Left cardiac atrium (tissue), 4 donors: ENCODE measurements around the gene POPDC3. TPM values are rescaled to one million over a fixed set of nuclear protein-coding genes. Genes with fewer than 3 reads are reported as not detected.
A peak's percentile ranks its signal among the peaks of the same experiment; 100 is the strongest.
"Not testable (repeated sequence)": the region's sequence is repeated elsewhere in the genome, so short reads cannot be mapped to it uniquely, and the experiment has no call there.

Experiments used
- ATAC-seq, 2 donors: fragments of 200-7000 bp; cut with Tn5 transposase; one replicate each; pipeline ENCODE4 v1.9.1; 2020; ENCODE audit warnings: mild to moderate bottlenecking in 2 of 2, moderate library complexity in 2 of 2
- DNase-seq: peaks from one replicate; pipeline ENCODE4 v3.0.0-alpha.2; 2020
- intact Hi-C, 2 donors: fragments of 100-400 bp; cut with DNase I; formaldehyde crosslinking; loops; one replicate each; pipeline versions ENCODE4 v1.14.1 to v1.15.1; 2022 to 2023
- long read RNA-seq: library from polyadenylated mRNA; unstranded; transcript quantifications from one replicate; pipeline ENCODE4 v2.0.0, GENCODE V29; 2021
- total RNA-seq, 2 donors: library from RNA; stranded (reverse); fragmentation: NEBNext Ultra II Directional; extraction: Animal tissue kit (Norgen Biotek cat#: 25700); gene quantifications; one replicate each; pipeline ENCODE4 v1.2.1, GENCODE V29; 2021
- donor health status: DM: no; HTN: yes; CAD: no.
- donor health status: DM: no; HTN: yes; CAD: no; lungs with severe emphysema.
- donor health status: DM: yes; HTN: yes; CAD: no.
- donor health status: Dilated cardiomyopathy.

Gene POPDC3, protein sequence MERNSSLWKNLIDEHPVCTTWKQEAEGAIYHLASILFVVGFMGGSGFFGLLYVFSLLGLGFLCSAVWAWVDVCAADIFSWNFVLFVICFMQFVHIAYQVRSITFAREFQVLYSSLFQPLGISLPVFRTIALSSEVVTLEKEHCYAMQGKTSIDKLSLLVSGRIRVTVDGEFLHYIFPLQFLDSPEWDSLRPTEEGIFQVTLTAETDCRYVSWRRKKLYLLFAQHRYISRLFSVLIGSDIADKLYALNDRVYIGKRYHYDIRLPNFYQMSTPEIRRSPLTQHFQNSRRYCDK
- 10 to 100 TPM; 34.5 to 35.5 TPM for total RNA-seq
- long read RNA-seq, transcript POPDC3-203 (4 exons, 1,029 nt) = minor isoform, 6 of 36 reads
- long read RNA-seq, transcript POPDC3-201 (4 exons, 1,345 nt) = major isoform, 28 of 36 reads
- long read RNA-seq, partial matches to known transcripts = 0 of 36 reads
- long read RNA-seq, other reads (novel, unspliced or antisense) = 2 of 36 reads

DNA sequence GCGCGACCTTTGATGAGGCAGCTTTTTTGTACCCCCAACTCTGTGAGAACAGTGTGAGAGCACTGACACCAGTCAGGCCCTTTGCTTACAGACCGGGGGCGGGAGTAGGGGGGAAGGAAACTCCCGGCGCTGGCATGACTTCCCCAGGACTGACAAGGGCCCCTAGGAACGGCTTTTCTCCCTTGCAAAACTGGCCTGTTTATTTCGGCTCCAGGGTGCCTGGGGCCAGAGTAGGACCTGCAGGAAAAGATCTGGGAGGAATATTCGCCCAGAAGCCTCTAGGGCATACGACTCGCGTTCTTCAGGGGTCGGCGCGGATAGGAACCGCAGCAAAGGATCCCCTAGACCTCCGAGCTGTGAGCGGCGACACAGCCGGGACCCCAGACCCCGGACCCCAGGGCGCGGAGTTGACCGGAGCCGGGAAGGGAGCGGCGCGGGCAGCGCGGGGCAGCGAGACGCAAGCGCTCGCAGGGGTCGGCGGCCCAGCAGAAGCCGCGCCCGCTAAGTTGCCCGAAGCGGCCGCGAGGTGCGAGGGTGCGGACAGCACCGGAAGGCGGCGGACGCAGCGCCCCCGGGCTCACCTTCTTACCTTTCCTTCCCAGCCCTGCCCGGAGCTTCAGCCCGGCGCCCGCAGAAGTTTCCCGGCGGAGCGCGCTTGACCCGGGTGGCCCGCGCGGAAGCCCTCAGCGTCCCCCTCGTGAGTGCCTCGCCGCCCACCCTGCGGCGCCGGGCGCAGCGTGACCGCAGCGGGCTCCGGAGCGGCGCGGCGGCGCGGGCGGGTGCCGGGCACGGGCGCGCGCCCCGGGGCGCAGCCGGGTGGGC lies at the start of gene POPDC3:
POPDC3 (minus strand) TSS at position 771 of the 822 bp plus-strand sequence. CDS start 18,105 bp downstream, outside the sequence.
- intact Hi-C loops = loop anchor here in 1 of 2 donors (5.0 kb wide), 1 partner anchor 78 kb away; no protein-coding TSS in a partner anchor
- ATAC-seq (peak; percentile 77 to 90), DNase-seq (peak; percentile 20)

DNA sequence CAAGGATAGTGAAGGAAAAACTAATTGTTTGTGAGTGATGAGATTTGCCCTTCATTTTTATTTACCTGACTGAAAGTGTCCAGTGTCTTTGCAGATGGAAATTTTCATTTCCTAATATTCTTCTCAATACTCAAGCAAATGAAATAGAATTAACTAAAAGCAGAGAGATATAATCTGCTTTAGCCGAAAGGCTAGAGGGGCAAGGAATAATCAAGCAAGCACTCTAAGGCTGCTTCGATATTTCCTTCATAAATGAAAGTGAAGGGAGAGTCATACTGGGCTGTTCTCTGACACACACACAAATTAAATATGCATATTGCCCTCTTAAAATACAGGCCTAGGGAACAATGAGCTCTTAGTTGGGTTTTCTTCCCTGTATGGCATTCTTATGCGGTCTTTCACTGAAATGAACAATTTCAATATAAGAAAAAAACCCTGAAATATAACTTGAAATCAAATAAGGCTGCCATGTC lies 47.5 kb upstream of the POPDC3 start:
- no peak for DNase-seq
- ATAC-seq = no peak
- intact Hi-C loops = no loop called here

DNA sequence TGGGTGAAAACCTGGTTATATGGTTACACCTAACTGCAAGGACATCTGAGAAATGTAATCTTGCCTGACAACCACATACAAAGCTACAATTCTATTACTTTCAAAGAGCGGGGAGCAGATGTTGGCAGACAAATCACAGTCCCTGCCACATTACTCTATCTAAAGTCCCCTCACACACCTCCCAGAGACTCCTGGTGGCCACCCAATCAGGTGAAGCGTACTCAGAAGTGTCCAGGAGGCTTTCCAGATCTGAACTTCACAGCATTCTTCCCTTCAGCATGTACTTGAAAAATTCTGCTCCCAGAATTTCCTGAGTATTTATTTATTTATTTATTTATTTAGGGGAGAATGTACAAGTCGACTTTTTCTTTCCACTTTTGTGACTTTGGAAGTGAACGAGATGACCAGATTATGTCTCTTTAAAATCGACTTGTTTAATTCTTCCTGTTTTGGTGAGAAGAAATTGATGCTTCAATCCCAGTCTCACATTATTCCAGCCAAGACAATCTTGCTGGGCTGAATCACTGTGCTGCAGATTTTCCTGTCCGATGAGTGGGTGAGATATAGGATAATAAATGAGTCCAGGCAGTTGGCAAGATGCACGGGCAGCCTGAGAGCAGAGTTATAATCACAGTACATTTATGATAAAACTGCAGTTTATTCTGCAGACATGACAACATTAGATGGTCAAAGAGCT lies 46.9 kb upstream of the POPDC3 start:
- intact Hi-C loops = no loop called here
- ATAC-seq = peak; percentile 58 to 85
- DNase-seq = no peak

DNA sequence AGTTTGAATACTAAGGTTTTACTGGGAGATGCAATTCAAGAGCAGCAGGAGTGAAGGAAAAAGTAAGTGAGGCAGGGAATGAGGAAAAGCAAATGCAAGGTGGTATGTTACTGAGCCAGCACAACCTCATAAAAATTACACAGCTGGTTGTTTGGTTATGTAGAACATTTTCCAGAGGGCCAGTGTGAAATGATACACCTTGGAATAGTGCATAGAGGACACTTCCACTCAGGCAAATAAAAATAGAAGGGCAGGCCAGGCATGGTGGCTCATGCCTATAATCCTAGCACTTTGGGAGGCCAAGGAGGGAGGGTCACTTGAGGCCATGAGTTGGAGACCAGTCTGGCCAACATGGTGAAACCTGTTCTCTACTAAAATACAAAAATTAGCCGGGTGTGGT lies 43.4 kb upstream of the POPDC3 start:
- intact Hi-C loops = no loop called here
- no peak for DNase-seq
- ATAC-seq = no peak

DNA sequence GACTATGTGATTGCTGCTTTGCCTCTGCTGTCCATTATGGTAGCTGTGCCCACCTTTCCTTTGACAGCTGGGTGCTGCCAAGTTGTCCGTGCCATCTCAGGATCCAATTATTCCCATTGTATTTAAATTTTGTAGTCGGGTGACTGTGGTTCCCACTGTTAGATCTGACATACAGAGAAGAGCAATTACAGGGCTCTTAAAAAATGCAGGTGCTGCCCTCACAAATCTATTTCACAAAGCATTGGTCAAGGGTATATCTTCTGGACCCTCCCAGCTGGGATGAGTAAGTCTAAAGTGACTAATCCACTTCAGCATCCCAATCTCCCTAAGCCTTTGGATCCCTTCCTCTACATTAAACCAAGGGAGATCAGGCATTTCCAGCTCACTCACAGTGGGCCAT lies 41.4 kb upstream of the POPDC3 start:
- intact Hi-C loops = not testable (repeated sequence)

DNA sequence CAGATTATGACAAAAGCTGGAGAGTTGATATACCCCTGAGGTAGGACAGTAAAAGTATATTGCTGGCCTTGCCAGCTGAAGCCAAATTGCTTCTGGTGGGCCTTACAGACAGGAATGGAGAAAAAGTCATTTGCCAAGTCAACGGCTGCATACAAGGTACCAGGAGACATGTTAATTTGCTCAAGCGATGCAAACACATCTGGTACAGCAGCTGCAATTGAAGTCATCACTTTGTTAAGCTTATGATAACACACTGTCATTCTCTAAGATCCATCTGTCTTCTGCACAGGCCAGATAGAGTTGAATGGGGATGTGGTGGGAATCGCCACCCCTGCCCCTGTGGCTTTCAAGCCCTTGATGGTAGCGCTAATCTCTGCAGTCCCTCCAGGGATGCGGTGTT lies 40.4 kb upstream of the POPDC3 start:
- no peak for ATAC-seq
- no peak for DNase-seq
- intact Hi-C loops = no loop called here

More for the DNA sequence above, 41.4 kb upstream of the POPDC3 start:
- ATAC-seq, DNase-seq: not testable (repeated sequence)

DNA sequence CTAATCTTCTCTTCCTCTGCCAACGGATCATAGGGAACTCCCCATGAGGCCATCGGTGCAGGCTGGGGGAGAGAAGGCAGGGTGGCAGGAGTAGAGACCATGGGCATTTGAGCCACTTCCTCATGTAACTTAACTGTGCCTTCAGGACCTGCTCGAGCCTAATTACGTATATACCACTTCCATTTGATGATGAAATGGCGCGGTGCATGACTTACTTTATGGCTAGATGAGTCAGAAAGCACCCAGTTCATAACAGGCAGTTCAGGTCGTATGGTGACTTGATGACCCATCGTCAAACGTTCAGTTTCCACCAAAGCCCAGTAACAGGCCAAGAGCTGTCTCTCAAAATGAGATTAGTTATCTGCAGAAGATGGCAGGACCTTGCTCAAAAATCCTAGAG lies 39.4 kb upstream of the POPDC3 start:
- intact Hi-C loops = not testable (repeated sequence)

DNA sequence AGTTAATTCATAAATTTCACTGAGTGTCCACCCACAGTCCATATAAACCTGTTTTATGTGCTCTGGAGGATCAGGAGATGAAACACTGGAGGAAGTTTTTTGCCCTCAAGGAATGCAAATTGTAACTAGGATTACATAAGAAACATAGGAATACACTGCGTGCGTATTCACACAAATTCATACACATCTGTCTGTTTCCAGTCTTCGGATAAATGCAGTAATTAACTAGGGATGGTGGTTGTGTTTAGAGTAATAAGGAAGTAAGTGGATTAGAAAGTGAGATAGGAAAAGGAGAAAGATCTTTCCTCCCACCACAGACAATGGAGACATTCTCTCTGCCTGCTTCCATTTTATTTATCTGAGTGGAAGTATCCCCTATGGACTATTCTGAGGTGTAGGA lies 35.7 kb upstream of the POPDC3 start:
- DNase-seq = no peak
- intact Hi-C loops = no loop called here
- no peak for ATAC-seq

More for the DNA sequence above, 39.4 kb upstream of the POPDC3 start:
- ATAC-seq, DNase-seq: not testable (repeated sequence)

DNA sequence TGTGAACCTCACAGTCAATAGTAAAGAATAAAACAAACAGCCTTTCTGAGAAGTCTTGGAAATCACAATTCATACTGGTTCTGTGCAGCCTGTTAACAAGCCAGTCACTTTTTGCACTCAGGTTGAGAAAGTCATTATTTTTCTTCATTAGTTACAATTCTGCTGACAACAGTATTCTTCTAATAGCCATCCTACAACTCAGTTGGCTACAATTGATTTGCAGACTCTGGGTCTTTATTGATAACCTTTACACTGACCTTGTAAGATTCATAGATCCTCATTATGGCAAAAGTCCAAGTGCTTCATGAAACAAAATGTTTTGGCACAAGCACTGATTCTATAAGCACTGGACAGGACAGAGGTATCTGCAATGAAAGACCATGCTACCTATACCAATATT lies 34.9 kb upstream of the POPDC3 start:
- intact Hi-C loops = no loop called here
- ATAC-seq = no peak
- DNase-seq = no peak

DNA sequence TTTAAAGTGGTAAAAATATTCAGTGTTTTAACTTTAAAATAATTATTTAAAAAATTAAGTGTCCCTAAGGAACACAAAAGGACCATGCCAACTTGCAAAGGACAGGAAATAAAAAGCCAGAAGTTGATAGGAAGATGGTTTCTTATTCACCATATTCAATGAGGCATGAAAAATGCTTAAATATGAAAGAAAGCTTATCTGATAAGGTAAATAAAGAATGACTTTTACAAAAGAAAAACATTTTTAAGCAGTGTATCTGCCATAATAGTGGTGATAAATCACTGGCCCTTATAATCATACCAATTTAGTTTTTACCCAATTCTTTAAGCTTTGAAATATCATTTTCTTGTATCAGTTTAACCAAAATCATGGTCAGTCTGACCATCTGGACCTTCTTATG lies 33.5 kb upstream of the POPDC3 start:
- DNase-seq (no peak), ATAC-seq (no peak)
- intact Hi-C loops = no loop called here

DNA sequence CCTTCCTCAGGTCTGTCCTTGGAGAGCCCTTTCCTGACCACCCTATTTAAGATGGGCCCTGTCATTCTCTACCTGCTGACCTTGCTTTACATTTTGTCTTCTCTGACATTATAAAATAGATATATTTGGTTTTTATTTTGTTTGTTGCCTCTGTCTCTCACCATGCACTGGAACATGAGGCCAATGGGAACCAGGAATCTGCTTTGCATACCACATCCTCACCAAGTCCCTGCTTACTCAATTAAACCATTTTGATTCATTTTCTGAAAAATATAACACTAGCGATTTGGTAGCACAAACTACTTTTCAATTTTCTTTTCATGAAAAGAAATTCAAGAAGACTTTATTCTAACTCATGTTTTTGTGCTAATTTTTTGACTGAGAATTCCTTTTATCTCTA lies 32.8 kb upstream of the POPDC3 start:
- intact Hi-C loops = no loop called here
- ATAC-seq = no peak
- no peak for DNase-seq

DNA sequence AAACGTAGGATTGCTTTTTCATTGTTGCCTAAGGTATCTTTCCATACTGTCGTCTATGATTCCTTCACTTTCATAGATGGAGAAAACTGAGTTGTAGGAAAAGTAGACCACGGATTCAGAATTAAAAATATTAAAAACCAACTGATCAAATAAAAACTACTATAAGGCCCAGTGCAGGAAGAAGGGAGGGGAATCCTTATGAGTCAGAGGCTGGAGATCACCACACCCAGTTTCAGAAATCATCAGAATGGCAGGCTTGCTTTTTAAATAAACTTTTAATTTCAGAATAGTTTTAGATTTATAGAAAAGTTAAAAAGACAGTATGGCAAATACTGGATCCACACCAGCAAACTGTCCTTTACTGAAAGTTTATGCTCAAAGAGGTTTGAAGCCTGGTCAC lies 32.0 kb upstream of the POPDC3 start:
- ATAC-seq = no peak
- intact Hi-C loops = no loop called here
- DNase-seq = no peak

DNA sequence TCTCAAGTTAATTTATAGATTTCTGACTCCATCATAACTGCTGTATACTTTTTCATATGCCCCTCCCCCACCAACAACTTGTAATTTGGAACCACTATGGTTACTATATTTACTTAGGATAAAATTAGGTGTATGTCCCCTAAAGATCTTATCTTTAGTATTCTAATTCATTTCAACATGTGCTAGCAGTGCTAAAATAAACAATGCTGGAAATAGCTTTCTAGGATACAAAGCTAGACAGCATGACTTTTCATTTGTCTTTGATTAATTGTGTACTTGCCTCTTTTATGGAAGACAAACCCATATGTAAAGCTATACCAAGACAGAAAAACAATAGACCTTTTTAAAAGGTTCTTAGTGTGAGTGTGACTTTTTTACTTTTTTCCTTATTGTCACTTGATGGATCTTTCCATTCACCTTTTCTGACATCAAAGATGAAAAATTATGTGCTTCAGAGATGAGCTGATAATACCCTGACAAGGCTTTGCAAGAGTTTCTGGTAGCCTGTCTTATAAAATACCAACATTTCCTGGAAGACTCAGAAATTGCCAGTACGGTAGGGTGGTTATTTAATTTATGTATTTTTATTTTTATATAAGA lies 31.2 kb upstream of the POPDC3 start:
- no peak for DNase-seq
- ATAC-seq = no peak
- intact Hi-C loops = no loop called here

DNA sequence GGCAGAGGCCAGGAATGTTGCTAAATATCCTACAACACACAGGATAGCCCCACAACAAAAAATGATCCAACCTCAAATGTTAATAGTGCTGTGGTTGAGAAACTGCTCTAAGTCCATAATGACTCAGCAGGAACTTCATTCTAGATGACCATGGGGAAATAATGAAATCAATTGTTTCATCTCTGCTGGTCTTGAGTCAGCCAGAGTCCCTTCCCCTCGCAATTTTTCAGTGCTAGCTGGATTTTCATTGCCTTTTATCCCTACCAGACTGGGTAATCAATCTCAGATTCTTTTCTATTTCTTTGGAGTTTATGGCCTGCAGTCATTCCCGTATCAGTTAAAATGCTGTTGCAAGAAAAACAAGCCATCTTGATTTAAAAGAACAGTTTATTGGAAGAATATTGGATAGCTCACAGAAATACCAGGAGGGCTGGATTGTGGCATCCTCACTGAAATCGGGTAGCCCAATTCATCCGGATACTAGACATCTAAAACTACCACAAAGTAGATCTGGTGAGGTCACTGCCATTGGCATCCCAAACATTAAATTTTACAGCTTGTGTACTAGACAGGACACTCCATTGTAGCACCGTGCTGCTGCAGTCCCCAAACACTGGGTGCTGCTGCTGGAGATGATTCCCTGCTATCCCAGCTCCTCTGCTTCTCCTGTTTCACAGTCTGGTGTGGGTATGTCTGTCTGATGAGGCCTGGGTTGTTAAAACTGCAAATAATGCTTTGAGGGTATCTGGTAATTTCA lies 30.3 kb upstream of the POPDC3 start:
- intact Hi-C loops = no loop called here
- DNase-seq = no peak
- no peak for ATAC-seq

DNA sequence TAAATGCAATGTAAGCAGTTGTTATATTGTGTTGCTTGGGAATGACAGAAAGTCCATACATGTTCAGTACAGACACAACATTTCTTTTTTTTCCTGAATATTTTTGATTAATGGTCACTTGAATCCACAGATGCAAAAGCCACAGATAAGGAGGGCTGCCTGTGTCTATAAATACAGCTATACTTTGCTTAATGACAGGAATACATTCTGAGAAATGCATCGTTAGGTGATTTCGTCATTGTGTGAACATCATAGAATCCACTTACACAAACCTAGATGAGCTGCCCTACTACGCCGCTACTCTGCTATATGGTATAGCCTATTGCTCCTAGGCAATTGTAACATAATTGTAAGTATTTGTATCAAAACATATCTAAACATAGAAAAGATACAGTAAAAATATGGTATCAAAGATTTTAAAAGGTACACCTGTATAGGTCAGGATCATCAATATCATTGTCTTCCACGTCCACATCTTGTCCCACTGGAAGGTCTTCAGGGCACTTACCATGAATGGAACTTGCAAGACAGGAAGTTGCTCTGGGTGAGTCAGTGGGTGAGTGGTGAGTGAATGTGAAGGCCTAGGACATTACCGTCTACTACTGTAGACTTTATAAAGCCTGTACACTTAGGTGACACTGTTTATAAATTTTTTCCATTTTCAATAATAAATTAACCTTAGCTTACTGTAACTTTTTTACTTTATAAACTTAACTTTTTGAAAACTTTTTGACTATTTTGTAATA lies 27.9 kb upstream of the POPDC3 start:
- DNase-seq (no peak), ATAC-seq (no peak)
- intact Hi-C loops = no loop called here

DNA sequence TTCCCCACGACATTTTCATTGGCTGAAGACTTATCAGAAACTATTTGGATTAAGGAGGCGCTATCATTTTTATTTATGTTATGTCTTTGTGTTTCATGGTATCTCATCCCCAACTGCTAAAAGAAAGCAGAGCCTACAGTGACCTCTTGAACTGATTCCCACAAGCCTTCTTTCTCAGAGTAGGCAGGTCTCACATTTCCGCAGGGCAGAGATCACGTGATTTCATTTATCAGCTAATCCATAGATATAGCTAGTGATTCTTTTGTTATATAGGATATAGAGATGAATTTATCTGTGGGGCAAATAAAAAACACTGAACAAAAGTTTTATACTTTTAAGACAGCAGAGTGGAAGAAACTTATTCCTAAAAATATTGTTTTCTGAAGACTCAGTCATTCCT lies 25.0 kb upstream of the POPDC3 start:
- intact Hi-C loops = no loop called here
- DNase-seq (no peak), ATAC-seq (no peak)

DNA sequence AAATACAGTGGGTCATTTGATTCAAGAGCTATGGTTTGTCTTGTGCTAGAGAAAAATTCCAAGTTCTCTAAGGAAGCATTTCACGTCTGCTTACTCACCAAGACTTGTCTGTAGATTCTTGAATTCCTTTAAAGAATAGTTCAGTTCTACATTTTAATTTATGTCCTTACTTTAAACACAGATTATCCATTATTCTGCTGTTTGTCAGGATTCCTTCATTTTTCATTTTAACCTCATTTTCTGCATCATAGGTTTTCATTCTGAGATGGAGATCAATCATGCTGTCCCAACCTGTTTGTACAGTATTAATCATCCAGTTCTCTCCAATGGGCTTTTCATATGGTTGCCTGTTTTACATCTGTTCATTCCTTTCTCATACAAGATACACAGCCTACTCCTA lies 24.5 kb upstream of the POPDC3 start:
- no peak for ATAC-seq
- DNase-seq = no peak
- intact Hi-C loops = no loop called here

DNA sequence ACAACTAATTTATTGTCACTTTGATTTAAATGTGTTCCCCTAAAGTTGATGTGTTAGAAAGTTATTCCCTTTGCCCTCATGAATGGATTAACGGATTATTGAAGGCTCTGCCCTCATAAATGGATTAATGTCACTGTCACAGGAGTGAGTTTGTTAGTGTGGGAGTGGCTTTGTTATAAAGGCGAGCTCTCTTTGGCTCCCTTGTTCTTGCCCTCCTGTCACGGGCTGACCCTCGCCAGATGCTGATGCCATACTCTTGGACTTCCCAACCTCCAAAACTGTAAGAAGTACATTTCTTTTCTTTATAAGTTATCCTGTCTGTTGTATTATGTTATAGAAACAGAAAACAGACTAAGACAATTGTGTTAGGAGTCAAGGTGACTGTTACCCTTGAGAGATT lies 22.7 kb upstream of the POPDC3 start:
- intact Hi-C loops = no loop called here
- no peak for ATAC-seq
- no peak for DNase-seq
